ENCODE measurements around the gene OR13A1.
"Not testable (repeated sequence)": the region's sequence is repeated elsewhere in the genome, so short reads cannot be mapped to it uniquely, and the experiment has no call there.

OR13A1 gene, protein sequence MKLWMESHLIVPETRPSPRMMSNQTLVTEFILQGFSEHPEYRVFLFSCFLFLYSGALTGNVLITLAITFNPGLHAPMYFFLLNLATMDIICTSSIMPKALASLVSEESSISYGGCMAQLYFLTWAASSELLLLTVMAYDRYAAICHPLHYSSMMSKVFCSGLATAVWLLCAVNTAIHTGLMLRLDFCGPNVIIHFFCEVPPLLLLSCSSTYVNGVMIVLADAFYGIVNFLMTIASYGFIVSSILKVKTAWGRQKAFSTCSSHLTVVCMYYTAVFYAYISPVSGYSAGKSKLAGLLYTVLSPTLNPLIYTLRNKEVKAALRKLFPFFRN

DNA sequence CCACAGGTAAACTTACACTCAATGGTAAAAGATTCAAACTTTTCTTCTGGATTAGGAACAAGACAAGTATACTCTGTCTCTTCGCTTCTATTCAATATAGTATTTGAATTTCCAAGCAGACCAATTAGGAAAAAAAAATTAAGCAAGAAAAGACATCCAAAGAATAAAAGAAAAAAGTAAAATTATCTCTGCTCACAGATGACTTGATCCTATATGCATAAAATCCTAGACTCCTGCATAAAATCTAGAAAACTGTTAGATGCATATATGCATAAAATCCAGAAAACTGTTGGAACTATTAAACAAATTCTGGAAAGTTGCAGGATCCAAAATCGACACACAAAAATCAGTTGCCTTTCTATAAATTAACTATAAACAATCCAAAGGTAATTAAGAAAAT, at the start of gene OR13A1:
Gene OR13A1 (minus strand): TSS at position 101 of the 400 bp plus-strand sequence. CDS start 11,186 bp downstream, outside the sequence.
- in situ Hi-C loops (cut with HindIII; ENCODE audit: low sequenced_read_pairs), result no loop called here
- no peak for DNase-seq (ENCODE audit: low read depth, low spot score)
- TF ChIP-seq, protein P1, sequence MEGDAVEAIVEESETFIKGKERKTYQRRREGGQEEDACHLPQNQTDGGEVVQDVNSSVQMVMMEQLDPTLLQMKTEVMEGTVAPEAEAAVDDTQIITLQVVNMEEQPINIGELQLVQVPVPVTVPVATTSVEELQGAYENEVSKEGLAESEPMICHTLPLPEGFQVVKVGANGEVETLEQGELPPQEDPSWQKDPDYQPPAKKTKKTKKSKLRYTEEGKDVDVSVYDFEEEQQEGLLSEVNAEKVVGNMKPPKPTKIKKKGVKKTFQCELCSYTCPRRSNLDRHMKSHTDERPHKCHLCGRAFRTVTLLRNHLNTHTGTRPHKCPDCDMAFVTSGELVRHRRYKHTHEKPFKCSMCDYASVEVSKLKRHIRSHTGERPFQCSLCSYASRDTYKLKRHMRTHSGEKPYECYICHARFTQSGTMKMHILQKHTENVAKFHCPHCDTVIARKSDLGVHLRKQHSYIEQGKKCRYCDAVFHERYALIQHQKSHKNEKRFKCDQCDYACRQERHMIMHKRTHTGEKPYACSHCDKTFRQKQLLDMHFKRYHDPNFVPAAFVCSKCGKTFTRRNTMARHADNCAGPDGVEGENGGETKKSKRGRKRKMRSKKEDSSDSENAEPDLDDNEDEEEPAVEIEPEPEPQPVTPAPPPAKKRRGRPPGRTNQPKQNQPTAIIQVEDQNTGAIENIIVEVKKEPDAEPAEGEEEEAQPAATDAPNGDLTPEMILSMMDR (IDR thresholded peaks at IDR 0.05; ENCODE audit: low read depth, low read length), result no peak
- H3K4me3 ChIP-seq (ENCODE audit: low read depth, low read length), result no peak within 1 kb of the TSS

DNA sequence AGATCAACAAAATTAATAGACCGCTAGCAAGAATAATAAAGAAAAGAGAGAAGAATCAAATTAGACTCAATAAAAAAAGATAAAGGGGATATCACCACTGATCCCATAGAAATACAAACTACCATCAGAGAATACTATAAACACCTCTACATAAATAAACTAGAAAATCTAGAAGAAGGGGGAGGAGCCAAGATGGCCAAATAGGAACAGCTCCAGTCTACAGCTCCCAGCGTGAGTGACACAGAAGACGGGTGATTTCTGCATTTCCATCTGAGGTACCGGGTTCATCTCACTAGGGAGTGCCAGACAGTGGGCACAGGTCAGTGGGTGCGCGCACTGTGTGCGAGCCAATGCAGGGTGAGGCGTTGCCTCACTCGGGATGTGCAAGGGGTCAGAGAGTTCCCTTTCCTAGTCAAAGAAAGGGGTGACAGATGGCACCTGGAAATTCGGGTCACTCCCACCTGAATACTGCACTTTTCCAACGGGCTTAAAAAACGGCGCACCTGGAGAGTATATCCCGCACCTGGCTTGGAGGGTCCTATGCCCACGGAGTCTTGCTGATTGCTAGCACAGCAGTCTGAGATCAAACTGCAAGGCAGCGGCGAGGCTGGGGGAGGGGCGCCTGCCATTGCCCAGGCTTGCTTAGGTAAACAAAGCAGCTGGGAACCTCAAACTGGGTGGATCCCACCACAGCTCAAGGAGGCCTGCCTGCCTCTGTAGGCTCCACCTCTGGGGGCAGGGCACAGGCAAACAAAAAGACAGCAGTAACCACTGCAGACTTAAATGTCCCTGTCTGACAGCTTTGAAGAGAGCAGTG, 46.8 kb upstream of the OR13A1 start:
- in situ Hi-C loops (cut with HindIII; ENCODE audit: low sequenced_read_pairs); DNase-seq (ENCODE audit: low read depth, low spot score); H3K4me3 ChIP-seq (ENCODE audit: low read depth, low read length): not testable (repeated sequence)

DNA sequence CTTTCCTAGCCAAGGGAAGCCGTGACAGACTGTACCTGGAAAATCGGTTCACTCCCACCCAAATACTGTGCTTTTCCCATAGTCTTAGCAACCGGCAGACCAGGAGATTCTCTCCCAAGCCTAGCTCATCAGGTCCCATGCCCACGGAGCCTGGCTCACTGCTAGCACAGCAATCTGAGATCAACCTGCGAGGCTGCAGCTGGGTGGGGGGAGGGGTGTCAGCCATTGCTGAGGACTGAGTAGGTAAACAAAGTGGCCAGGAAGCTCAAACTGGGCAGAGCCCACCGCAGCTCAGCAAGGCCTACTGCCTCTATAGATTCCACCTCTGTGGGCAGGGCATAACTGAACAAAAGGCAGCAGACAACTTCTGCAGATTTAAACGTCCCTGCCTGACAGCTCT, 43.6 kb upstream of the OR13A1 start:
- DNase-seq (ENCODE audit: low read depth, low spot score); H3K4me3 ChIP-seq (ENCODE audit: low read depth, low read length); in situ Hi-C loops (cut with HindIII; ENCODE audit: low sequenced_read_pairs): not testable (repeated sequence)

DNA sequence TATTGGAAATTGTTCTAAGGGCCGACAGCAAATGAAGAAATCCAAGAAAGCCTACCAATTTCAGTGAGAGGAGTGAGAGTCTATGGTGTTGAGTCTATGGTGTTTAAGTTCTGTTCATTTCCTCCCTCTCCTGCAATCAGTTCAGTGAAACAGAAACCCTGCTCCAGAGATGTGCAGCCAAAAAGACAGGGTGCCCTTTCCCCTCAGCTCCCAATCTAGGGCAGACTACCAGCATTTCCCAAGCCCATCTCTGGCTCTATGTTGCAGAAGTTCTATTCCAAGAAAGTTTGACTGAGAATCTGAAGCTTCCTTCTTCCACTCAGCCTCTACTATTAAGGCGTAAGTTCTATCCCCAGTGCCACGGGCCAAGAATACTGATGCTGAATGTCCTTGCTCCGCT, 40.1 kb upstream of the OR13A1 start:
- in situ Hi-C loops (cut with HindIII; ENCODE audit: low sequenced_read_pairs), result no loop called here

DNA sequence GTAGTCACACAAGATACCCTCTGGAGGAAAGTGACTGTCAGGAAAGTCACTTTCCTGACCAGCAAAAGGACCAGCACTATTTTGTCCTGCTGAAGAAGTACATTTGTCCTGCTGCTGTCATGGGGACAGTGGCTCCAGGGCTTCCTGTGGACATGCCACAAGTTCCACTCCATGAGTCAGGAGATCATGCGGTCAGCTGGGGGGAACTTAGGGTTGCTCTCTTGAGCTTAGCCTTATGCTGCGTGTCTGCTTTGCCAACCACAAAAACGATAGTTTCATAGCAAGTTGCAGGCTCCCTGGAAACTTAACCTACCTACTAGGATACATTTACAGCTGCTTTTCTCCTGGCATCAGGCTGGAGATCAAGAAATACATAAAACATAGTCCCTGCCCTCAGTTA, 38.9 kb upstream of the OR13A1 start:
- no peak for DNase-seq (ENCODE audit: low read depth, low spot score)
- TF ChIP-seq, protein P1 (IDR thresholded peaks at IDR 0.05; ENCODE audit: low read depth, low read length), result no peak
- H3K4me3 ChIP-seq (ENCODE audit: low read depth, low read length), result no peak overlapping the region
- in situ Hi-C loops (cut with HindIII; ENCODE audit: low sequenced_read_pairs), result no loop called here

More for the DNA sequence above, 40.1 kb upstream of the OR13A1 start:
- H3K4me3 ChIP-seq (ENCODE audit: low read depth, low read length), result no peak overlapping the region
- TF ChIP-seq, protein P1 (IDR thresholded peaks at IDR 0.05; ENCODE audit: low read depth, low read length), result no peak
- no peak for DNase-seq (ENCODE audit: low read depth, low spot score)

DNA sequence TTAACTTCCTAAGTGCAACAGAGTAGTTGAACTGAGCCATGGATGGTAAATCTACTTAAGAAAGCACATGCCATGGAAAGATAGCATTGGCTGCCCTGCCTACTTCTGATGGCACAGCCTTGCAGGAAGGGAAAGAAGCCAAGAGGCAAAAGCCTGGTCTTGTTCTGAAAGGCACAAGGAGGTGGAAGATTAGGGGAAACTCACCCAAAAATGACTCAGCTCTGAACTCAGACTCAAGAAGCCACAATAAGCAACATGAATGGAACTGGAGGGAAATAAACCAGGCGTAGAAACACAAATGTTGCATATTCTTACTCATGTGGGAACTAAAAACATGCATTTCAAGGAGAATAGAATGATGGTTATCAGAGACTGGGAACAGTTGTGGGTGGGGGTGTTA, 37.8 kb upstream of the OR13A1 start:
- TF ChIP-seq, protein P1 (IDR thresholded peaks at IDR 0.05; ENCODE audit: low read depth, low read length), result no peak
- H3K4me3 ChIP-seq (ENCODE audit: low read depth, low read length), result no peak overlapping the region
- no peak for DNase-seq (ENCODE audit: low read depth, low spot score)
- in situ Hi-C loops (cut with HindIII; ENCODE audit: low sequenced_read_pairs), result no loop called here

DNA sequence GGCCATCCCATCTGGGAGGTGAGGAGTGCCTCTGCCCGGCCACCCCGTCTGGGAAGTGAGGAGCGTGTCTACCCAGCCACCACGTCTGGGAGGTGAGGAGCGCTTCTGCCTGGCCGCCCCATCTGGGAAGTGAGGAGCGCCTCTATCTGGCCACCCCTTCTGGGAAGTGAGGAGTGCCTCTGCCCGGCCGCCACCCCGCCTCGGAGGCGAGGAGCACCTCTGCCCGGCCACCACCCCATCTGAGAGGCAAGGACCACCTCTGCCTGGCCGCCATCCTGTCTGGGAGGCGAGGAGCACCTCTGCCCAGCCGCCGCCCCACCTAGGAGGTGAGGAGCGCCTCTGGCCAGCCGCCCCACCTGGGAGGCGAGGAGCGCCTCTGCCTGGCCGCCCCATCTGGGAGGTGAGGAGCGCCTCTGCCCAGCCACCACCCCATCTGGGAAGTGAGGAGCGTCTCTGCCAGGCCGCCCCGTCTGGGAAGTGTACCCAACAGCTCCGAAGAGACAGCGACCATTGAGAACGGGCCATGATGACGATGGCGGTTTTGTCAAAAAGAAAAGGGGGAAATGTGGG, 32.9 kb upstream of the OR13A1 start:
- in situ Hi-C loops (cut with HindIII; ENCODE audit: low sequenced_read_pairs); H3K4me3 ChIP-seq (ENCODE audit: low read depth, low read length); DNase-seq (ENCODE audit: low read depth, low spot score): not testable (repeated sequence)

DNA sequence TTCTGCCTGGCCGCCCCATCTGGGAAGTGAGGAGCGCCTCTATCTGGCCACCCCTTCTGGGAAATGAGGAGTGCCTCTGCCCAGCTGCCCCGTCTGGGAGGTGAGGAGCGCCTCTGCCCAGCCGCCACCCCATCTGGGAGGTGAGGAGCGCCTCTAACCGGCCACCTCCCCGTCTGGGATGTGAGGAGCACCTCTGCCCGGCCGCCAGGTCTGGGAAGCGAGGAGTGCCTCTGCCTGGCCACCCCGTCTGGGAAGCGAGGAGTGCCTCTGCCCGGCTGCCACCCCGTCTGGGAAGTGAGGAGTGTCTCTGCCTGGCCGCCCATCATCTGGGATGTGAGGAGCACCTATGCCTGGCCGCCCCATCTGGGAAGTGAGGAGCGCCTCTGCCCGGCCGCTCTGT, 32.1 kb upstream of the OR13A1 start:
- in situ Hi-C loops (cut with HindIII; ENCODE audit: low sequenced_read_pairs); H3K4me3 ChIP-seq (ENCODE audit: low read depth, low read length); DNase-seq (ENCODE audit: low read depth, low spot score): not testable (repeated sequence)

DNA sequence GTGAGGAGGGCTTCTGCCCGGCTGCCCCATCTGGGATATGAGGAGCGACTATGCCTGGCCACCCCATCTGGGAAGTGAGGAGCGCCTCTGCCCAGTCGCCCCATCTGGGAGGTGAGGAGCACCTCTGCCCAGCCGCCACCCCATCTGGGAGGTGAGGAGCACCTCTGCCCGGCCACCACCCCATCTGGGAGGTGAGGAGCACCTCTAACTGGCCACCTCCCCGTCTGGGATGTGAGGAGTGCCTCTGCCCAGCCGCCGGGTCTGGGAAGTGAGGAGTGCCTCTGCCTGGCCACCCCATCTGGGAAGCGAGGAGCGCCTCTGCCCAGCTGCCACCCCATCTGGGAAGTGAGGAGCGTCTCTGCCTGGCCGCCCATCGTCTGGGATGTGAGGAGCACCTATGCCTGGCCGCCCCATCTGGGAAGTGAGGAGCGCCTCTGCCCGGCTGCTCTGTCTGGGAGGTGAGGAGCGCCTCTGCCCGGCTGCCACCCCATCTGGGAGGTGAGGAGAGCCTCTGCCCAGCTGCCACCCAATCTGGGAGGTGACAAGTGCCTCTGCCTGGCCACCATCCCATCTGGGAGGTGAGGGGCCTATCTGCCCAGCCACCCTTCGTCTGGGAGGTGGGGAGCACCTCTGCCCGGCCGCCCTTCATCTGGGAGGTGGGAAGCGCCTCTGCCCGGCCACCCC, 31.4 kb upstream of the OR13A1 start:
- in situ Hi-C loops (cut with HindIII; ENCODE audit: low sequenced_read_pairs); H3K4me3 ChIP-seq (ENCODE audit: low read depth, low read length); DNase-seq (ENCODE audit: low read depth, low spot score): not testable (repeated sequence)

DNA sequence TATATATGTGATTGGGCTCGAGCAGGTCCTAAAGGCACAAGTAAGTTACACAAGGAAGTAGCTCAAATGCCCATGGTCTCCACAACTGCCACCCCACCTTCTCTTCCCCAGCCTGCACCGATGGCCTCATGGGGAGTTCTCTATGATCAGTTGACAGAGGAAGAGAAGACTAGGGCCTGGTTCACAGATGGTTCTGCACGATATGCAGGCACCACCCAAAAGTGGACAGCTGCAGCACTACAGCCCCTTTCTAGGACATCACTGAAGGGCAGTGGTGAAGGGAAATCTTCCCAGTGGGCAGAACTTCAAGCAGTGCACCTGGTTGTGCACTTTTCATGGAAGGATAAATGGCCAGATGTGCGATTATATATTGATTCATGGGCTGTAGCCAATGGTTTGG, 25.0 kb upstream of the OR13A1 start:
- DNase-seq (ENCODE audit: low read depth, low spot score); H3K4me3 ChIP-seq (ENCODE audit: low read depth, low read length); in situ Hi-C loops (cut with HindIII; ENCODE audit: low sequenced_read_pairs): not testable (repeated sequence)

All from astrocyte of the spinal cord (primary cell).